Heart left ventricle (tissue), 13 donors: Measurements from ENCODE around the gene ASIC4.

Experiments
- CTCF ChIP-seq, 12 donors: fragments of 200-600 bp; sonication (generic) in 4 of 12; IDR thresholded peaks; one replicate each; pipeline versions ENCODE4 v1.5.0 to v1.8.0; 2018 to 2022; ENCODE audit warnings: antibody characterized with exemption in 12 of 12, mild to moderate bottlenecking in 5 of 12
- POLR2A ChIP-seq, 2 donors: fragments of 450-650 bp; IDR thresholded peaks; one replicate each; pipeline ENCODE4 v1.6.1; 2017; ENCODE audit warnings: antibody characterized with exemption in 2 of 2, mild to moderate bottlenecking in 2 of 2, moderate library complexity in 2 of 2
- donor health status: ischemic (EF 13 %, LVEDD 7.1; RV severe dilation, severe dysfunction).
- donor health status: DM: no; HTN: yes; CAD: no.
- donor health status: DM: no; HTN: no; CAD: no.
- donor health status: ischemic (EF 25% LVEDD 6.9; RV normal size, moderate dysfunction).
- donor health status: ischemic (EF 25% LVEDD 5.7; RV mildly dilated, moderate dysfunction).
- donor health status: ischemic (EF 35%, LVEDD 5.7; RV mildly dilated, moderate dysfunction).
- donor health status: nonischemic (EF 11% LVEDD 7.7; RV severe dilation, severe dysfunction).
- donor health status: DM: yes; HTN: yes; CAD: no.
- donor health status: PGD.
- donor health status: ischemic (EF 29% LVEDD 5.4; RV normal size, mild dysfunction).
- donor health status: nonischemic (EF 23%, LVEDD 6.1; RV moderate dilation, normal function).

- TF ChIP-seq CTCF (IDR thresholded peaks at IDR 0.05) (no peak), POLR2A (IDR thresholded peaks at IDR 0.05) (no peak)
Measured at GRCh38 chr2:219570924-219571310, 56.6 kb downstream of the ASIC4 start.
